IPS-20b (cell line): Measurements from ENCODE around the gene FGFR3.

Experiments
- H3K27ac ChIP-seq: one replicate; pipeline ENCODE4 v1.5.1; 2013; ENCODE audit warnings: low read length
- H3K27me3 ChIP-seq: 2 replicates; pipeline ENCODE4 v1.6.1; 2013; ENCODE audit warnings: mild to moderate bottlenecking, low read length, inconsistent platforms; ENCODE audit not compliant: insufficient read depth
- H3K36me3 ChIP-seq: 2 replicates; pipeline ENCODE4 v1.6.1; 2013; ENCODE audit warnings: low read depth, mild to moderate bottlenecking, inconsistent platforms, low read length, moderate library complexity; ENCODE audit not compliant: insufficient read depth
- H3K4me1 ChIP-seq: 2 replicates; pipeline ENCODE4 v1.6.1; 2013; ENCODE audit warnings: mild to moderate bottlenecking, control low read depth, inconsistent platforms, low read length, moderate library complexity; ENCODE audit not compliant: insufficient read depth
- H3K4me3 ChIP-seq: 2 replicates; pipeline ENCODE4 v1.5.1; 2013; ENCODE audit warnings: mild to moderate bottlenecking, low read length, inconsistent platforms
- H3K9ac ChIP-seq: 2 replicates; pipeline ENCODE4 v1.6.1; 2013; ENCODE audit warnings: low read depth, mild to moderate bottlenecking, inconsistent platforms, low read length, moderate library complexity
- H3K9me3 ChIP-seq: 2 replicates; pipeline ENCODE4 v1.6.1; 2013; ENCODE audit warnings: mild to moderate bottlenecking, low read depth, low read length, inconsistent platforms; ENCODE audit not compliant: insufficient read depth

FGFR3 gene

GRCh38 chr4:1750381-1751154, 42.5 kb upstream of the FGFR3 start:
- Histone ChIP-seq H3K27me3 (peaks cover 7% of the 10 kb centered on the region), H3K4me1 (no peaks in the 10 kb centered on the region), H3K27ac (no peak overlapping the region), H3K36me3 (no peaks in the 10 kb centered on the region), H3K9me3 (no peaks in the 10 kb centered on the region), H3K4me3 (no peak overlapping the region), H3K9ac (no peak overlapping the region)

- no peaks in the 10 kb centered on the region for H3K4me1 ChIP-seq
- no peaks in the 10 kb centered on the region for H3K9me3 ChIP-seq
- H3K27me3 ChIP-seq: peaks cover 7% of the 10 kb centered on the region
- H3K4me3 ChIP-seq: no peak overlapping the region
- no peak overlapping the region for H3K27ac ChIP-seq
- no peaks in the 10 kb centered on the region for H3K36me3 ChIP-seq
- H3K9ac ChIP-seq: no peak overlapping the region
These were observed 41.8 kb upstream of the FGFR3 start for GRCh38 chr4:1751155-1751918.

GRCh38 chr4:1751919-1752283, 41.2 kb upstream of the FGFR3 start:
- no peaks in the 10 kb centered on the region for H3K36me3 ChIP-seq
- no peak overlapping the region for H3K4me3 ChIP-seq
- no peaks in the 10 kb centered on the region for H3K9me3 ChIP-seq
- H3K27me3 ChIP-seq: peaks cover 7% of the 10 kb centered on the region
- H3K27ac ChIP-seq: no peak overlapping the region
- no peaks in the 10 kb centered on the region for H3K4me1 ChIP-seq
- no peak overlapping the region for H3K9ac ChIP-seq

GRCh38 chr4:1752284-1753041, 40.6 kb upstream of the FGFR3 start:
- Histone ChIP-seq H3K4me3 (no peak overlapping the region), H3K4me1 (no peaks in the 10 kb centered on the region), H3K27ac (no peak overlapping the region), H3K36me3 (no peaks in the 10 kb centered on the region), H3K9ac (no peak overlapping the region), H3K27me3 (peaks cover 7% of the 10 kb centered on the region), H3K9me3 (no peaks in the 10 kb centered on the region)

- H3K27ac ChIP-seq: no peak overlapping the region
These were observed 39.8 kb upstream of the FGFR3 start for GRCh38 chr4:1753294-1753696.

GRCh38 chr4:1753697-1754311, 39.3 kb upstream of the FGFR3 start:
- Histone ChIP-seq H3K9me3 (no peaks in the 10 kb centered on the region), H3K4me3 (no peak overlapping the region), H3K36me3 (no peaks in the 10 kb centered on the region), H3K27ac (no peak overlapping the region), H3K27me3 (no peaks in the 10 kb centered on the region), H3K9ac (no peak overlapping the region), H3K4me1 (no peaks in the 10 kb centered on the region)

More at GRCh38 chr4:1753294-1753696, 39.8 kb upstream of the FGFR3 start:
- Histone ChIP-seq H3K4me3 (no peak overlapping the region), H3K36me3 (no peaks in the 10 kb centered on the region), H3K4me1 (no peaks in the 10 kb centered on the region), H3K27me3 (peaks cover 3% of the 10 kb centered on the region; the same call in 1 of the 2 replicates), H3K9me3 (no peaks in the 10 kb centered on the region), H3K9ac (no peak overlapping the region)

GRCh38 chr4:1754336-1754735, 38.8 kb upstream of the FGFR3 start:
- Histone ChIP-seq H3K27ac (no peak overlapping the region), H3K9me3 (no peaks in the 10 kb centered on the region), H3K36me3 (no peaks in the 10 kb centered on the region), H3K4me3 (no peak overlapping the region), H3K27me3 (no peaks in the 10 kb centered on the region), H3K9ac (no peak overlapping the region), H3K4me1 (no peaks in the 10 kb centered on the region)

- no peaks in the 10 kb centered on the region for H3K4me1 ChIP-seq
These were observed 37.8 kb upstream of the FGFR3 start for GRCh38 chr4:1755297-1755696.

GRCh38 chr4:1756079-1756478, 37.0 kb upstream of the FGFR3 start:
- Histone ChIP-seq H3K36me3 (no peaks in the 10 kb centered on the region), H3K9ac (no peak overlapping the region)

More at GRCh38 chr4:1755297-1755696, 37.8 kb upstream of the FGFR3 start:
- Histone ChIP-seq H3K9ac (no peak overlapping the region), H3K27me3 (no peaks in the 10 kb centered on the region), H3K4me3 (no peak overlapping the region), H3K9me3 (no peaks in the 10 kb centered on the region), H3K36me3 (no peaks in the 10 kb centered on the region), H3K27ac (no peak overlapping the region)

GRCh38 chr4:1756893-1757779, 36.0 kb upstream of the FGFR3 start:
- H3K27ac ChIP-seq: no peak overlapping the region
- H3K27me3 ChIP-seq: peaks cover 3% of the 10 kb centered on the region; the same call in 1 of the 2 replicates
- H3K4me3 ChIP-seq: no peak overlapping the region
- H3K36me3 ChIP-seq: no peaks in the 10 kb centered on the region
- H3K9ac ChIP-seq: no peak overlapping the region
- H3K4me1 ChIP-seq: no peaks in the 10 kb centered on the region
- no peaks in the 10 kb centered on the region for H3K9me3 ChIP-seq

More at GRCh38 chr4:1756079-1756478, 37.0 kb upstream of the FGFR3 start:
- Histone ChIP-seq H3K27ac (no peak overlapping the region), H3K4me1 (no peaks in the 10 kb centered on the region), H3K9me3 (no peaks in the 10 kb centered on the region), H3K4me3 (no peak overlapping the region), H3K27me3 (no peaks in the 10 kb centered on the region)
